Small intestine (tissue), 7 donors: ENCODE data around the gene RNF6. TPM values are rescaled to one million over a fixed set of nuclear protein-coding genes. Genes with fewer than 3 reads are reported as not detected.

Experiments
- DNase-seq, 2 donors: peaks; one replicate each; pipeline versions ENCODE4 v3.0.0 to v3.0.0-alpha.2; 2013
- FAIRE-seq: peaks from 2 replicates; lab custom pipeline; 2012; peaks lifted over from hg19 to GRCh38; lab: Jason Lieb, UNC
- H3K27ac ChIP-seq, 3 donors: one replicate each; pipeline ENCODE4 v1.5.1; 2013; ENCODE audit warnings: low read length in 2 of 3, mild to moderate bottlenecking in 2 of 3, control low read depth in 1 of 3, inconsistent platforms in 1 of 3, low read depth in 1 of 3, moderate library complexity in 1 of 3
- H3K27me3 ChIP-seq, 3 donors: one replicate each; pipeline ENCODE4 v1.6.1; 2013; ENCODE audit warnings: low read length in 3 of 3, inconsistent platforms in 1 of 3; ENCODE audit not compliant: control insufficient read depth in 3 of 3, insufficient read depth in 3 of 3
- H3K36me3 ChIP-seq, 3 donors: one replicate each; pipeline ENCODE4 v1.6.1; 2013; ENCODE audit warnings: low read length in 3 of 3, inconsistent platforms in 1 of 3, low read depth in 1 of 3, mild to moderate bottlenecking in 1 of 3, moderate library complexity in 1 of 3; ENCODE audit not compliant: control insufficient read depth in 3 of 3, insufficient read depth in 2 of 3
- H3K4me1 ChIP-seq, 3 donors: one replicate each; pipeline ENCODE4 v1.6.1; 2013; ENCODE audit warnings: low read length in 2 of 3, inconsistent platforms in 1 of 3, low read depth in 1 of 3, mild to moderate bottlenecking in 1 of 3, moderate library complexity in 1 of 3; ENCODE audit not compliant: control insufficient read depth in 3 of 3, insufficient read depth in 2 of 3
- H3K4me3 ChIP-seq, 3 donors: one replicate each; pipeline ENCODE4 v1.5.1; 2013; ENCODE audit warnings: low read length in 3 of 3, control low read depth in 1 of 3, inconsistent platforms in 1 of 3, low read depth in 1 of 3, mild to moderate bottlenecking in 1 of 3, moderate library complexity in 1 of 3
- H3K9me3 ChIP-seq, 2 donors: one replicate each; pipeline ENCODE4 v1.6.1; 2013; ENCODE audit warnings: low read depth in 1 of 2, low read length in 1 of 2; ENCODE audit not compliant: control insufficient read depth in 2 of 2, insufficient read depth in 1 of 2
- WGBS, 3 donors: extraction: QIAGEN DNeasy Blood & Tissue Kit; methylation state at CpG; one replicate each; pipeline ENCODE4 v1.1.7; 2013; 5-methylcytosine and 5-hydroxymethylcytosine counted together
- polyA plus RNA-seq, 4 donors: library from polyadenylated mRNA; stranded (reverse) in 3 of 4; unstranded in 1 of 4; fragments of 200-250 nt in 3 of 4; fragments of 120-200 nt in 1 of 4; gene quantifications; one replicate each; pipeline versions ENCODE4 v1.2.1 to v1.2.3, GENCODE V29; 2013
- donor health status: healthy with polysubstance abuse.
- donor health status: control.
- donor health status: control.
- donor health status: Bipolar disorder and iron deficiency.
- donor health status: healthy.

Gene RNF6
- polyA plus RNA-seq, 4 donors = 15.9 to 37.3 (median 21.4) TPM

- H3K27me3 ChIP-seq = no peaks in the 10 kb centered on the region
- no peak overlapping the region for H3K4me3 ChIP-seq
- 67 to 70% (median 69%) methylated on average over 3 of the region's 3 CpGs for WGBS, 3 donors
- H3K36me3 ChIP-seq = no peaks in the 10 kb centered on the region
- no peaks in the 10 kb centered on the region for H3K9me3 ChIP-seq
- FAIRE-seq (no peak), DNase-seq (no peak)
- no peaks in the 10 kb centered on the region for H3K4me1 ChIP-seq
- H3K27ac ChIP-seq = no peak overlapping the region
Measured at GRCh38 chr13:26168835-26169234, 53.3 kb downstream of the RNF6 start.

- H3K4me1 ChIP-seq = no peaks in the 10 kb centered on the region
- no peak for FAIRE-seq
- no peak overlapping the region for H3K27ac ChIP-seq
- no peaks in the 10 kb centered on the region for H3K27me3 ChIP-seq
- no peak for DNase-seq
- 60 to 80% (median 67%) methylated on average over 6 of the region's 6 CpGs for WGBS, 3 donors
- no peak overlapping the region for H3K4me3 ChIP-seq
- H3K9me3 ChIP-seq = no peaks in the 10 kb centered on the region
- H3K36me3 ChIP-seq = no peaks in the 10 kb centered on the region
Measured at GRCh38 chr13:26168237-26168814, 53.8 kb downstream of the RNF6 start.

GRCh38 chr13:26163812-26164211 is 58.3 kb downstream of the RNF6 start:
- H3K36me3 ChIP-seq = no peaks in the 10 kb centered on the region
- FAIRE-seq = no peak

More at GRCh38 chr13:26163812-26164211, 58.3 kb downstream of the RNF6 start:
- Histone ChIP-seq H3K27me3 (peaks cover 0 to 3% (median 0%) of the 10 kb centered on the region in 3 donors), H3K27ac (no peak overlapping the region), H3K4me3 (no peak overlapping the region), H3K9me3 (no peaks in the 10 kb centered on the region), H3K4me1 (no peaks in the 10 kb centered on the region)
- DNase-seq = no peak
- 85 to 88% (median 87%) methylated on average over 3 of the region's 3 CpGs for WGBS, 3 donors

Other genes starting within 250 kb of the RNF6 start
- 1 to 10 TPM in 1 of 4 donors, under 1 TPM in 2, not detected in 1; 0.19 to 4.1 (median 0.27) TPM for gene SHISA2, start 170.3 kb downstream of the RNF6 start, polyA plus RNA-seq
- 10 to 100 TPM; 16.8 to 29.7 (median 25.3) TPM for gene CDK8, start 31.8 kb upstream of the RNF6 start, polyA plus RNA-seq